Lower leg skin (tissue), 3 donors: ENCODE measurements around the gene EEF1AKMT3.

ENCODE experiments used
- CTCF ChIP-seq, 3 donors: fragments of 450-650 bp; IDR thresholded peaks; one replicate each; pipeline ENCODE4 v1.5.1; 2016; ENCODE audit warnings: antibody characterized with exemption in 3 of 3, mild to moderate bottlenecking in 3 of 3, moderate library complexity in 2 of 3
- POLR2A ChIP-seq, 2 donors: fragments of 450-650 bp; IDR thresholded peaks; one replicate each; pipeline ENCODE4 v1.6.1; 2016 to 2017; ENCODE audit warnings: antibody characterized with exemption in 2 of 2, mild to moderate bottlenecking in 1 of 2, moderate library complexity in 1 of 2

GRCh38 chr12:57802607-57803006, 30.2 kb downstream of the EEF1AKMT3 start:
- TF ChIP-seq CTCF (IDR thresholded peaks at IDR 0.05) = no peak
- TF ChIP-seq POLR2A (IDR thresholded peaks at IDR 0.05) = no peak
